Activated CD4-positive, alpha-beta T cell treated with anti-CD3 and anti-CD28 coated beads, Interleukin-2, amount 50 U/mL, for 4 hours (primary cell): Measurements from ENCODE around the gene MRRF.

Experiments
- DNase-seq, 2 experiments: peaks; one replicate each; pipeline ENCODE4 v3.0.0-alpha.2; 2020

Gene MRRF

GRCh38 chr9:122333169-122333808 lies 68.6 kb downstream of the MRRF start:
- no peak for DNase-seq

GRCh38 chr9:122334916-122335315 lies 70.2 kb downstream of the MRRF start:
- no peak for DNase-seq

- DNase-seq, result no peak
These were observed 71.5 kb downstream of the MRRF start for GRCh38 chr9:122336189-122336588.

- no peak for DNase-seq
These were observed 72.3 kb downstream of the MRRF start for GRCh38 chr9:122336866-122337555.

- DNase-seq, result no peak
These were observed 72.9 kb downstream of the MRRF start for GRCh38 chr9:122337556-122337929.

GRCh38 chr9:122338536-122338935 lies 73.9 kb downstream of the MRRF start:
- no peak for DNase-seq

GRCh38 chr9:122338994-122339393 lies 74.3 kb downstream of the MRRF start:
- no peak for DNase-seq

- DNase-seq, result no peak
These were observed 74.9 kb downstream of the MRRF start for GRCh38 chr9:122339579-122339978.

GRCh38 chr9:122340161-122340560 lies 75.5 kb downstream of the MRRF start:
- DNase-seq, result no peak

- DNase-seq, result no peak
These were observed 77.8 kb downstream of the MRRF start for GRCh38 chr9:122342323-122343050.

- no peak for DNase-seq
These were observed 82.0 kb downstream of the MRRF start for GRCh38 chr9:122346478-122347347.

GRCh38 chr9:122347348-122348287 lies 82.9 kb downstream of the MRRF start:
- DNase-seq, result no peak

GRCh38 chr9:122348288-122348777 lies 83.7 kb downstream of the MRRF start:
- DNase-seq, result no peak

GRCh38 chr9:122348791-122349190 lies 84.1 kb downstream of the MRRF start:
- no peak for DNase-seq

GRCh38 chr9:122349201-122349600 lies 84.5 kb downstream of the MRRF start:
- DNase-seq, result no peak

GRCh38 chr9:122350577-122351355 lies 86.1 kb downstream of the MRRF start:
- peak; percentile 65 to 69 for DNase-seq

GRCh38 chr9:122354536-122355199 lies 90.0 kb downstream of the MRRF start:
- no peak for DNase-seq

- no peak for DNase-seq
These were observed 90.7 kb downstream of the MRRF start for GRCh38 chr9:122355336-122355875.

- DNase-seq, result no peak
These were observed 91.9 kb downstream of the MRRF start for GRCh38 chr9:122356627-122357026.

- no peak for DNase-seq
These were observed 96.2 kb downstream of the MRRF start for GRCh38 chr9:122360891-122361290.
